Fibroblast of lung (primary cell): Measurements from ENCODE around the gene SLC4A1. TPM values are rescaled to one million over a fixed set of nuclear protein-coding genes. Genes with fewer than 3 reads are reported as not detected.

Source experiments
- DNase-seq, 2 donors: peaks; one replicate each; pipeline versions ENCODE4 v3.0.0 to v3.0.0-alpha.2; 2010; ENCODE audit warnings: low read depth in 2 of 2
- H2AFZ ChIP-seq: 2 replicates; pipeline ENCODE4 v1.5.1; 2012; ENCODE audit warnings: low read length, control low read depth, inconsistent platforms
- H3K27ac ChIP-seq: 2 replicates; pipeline ENCODE4 v1.5.1; 2011; ENCODE audit warnings: low read length, control low read depth; ENCODE audit not compliant: insufficient read depth
- H3K27me3 ChIP-seq: 2 replicates; pipeline ENCODE4 v1.5.1; 2011; ENCODE audit warnings: mild to moderate bottlenecking, low read length; ENCODE audit not compliant: control insufficient read depth, insufficient read depth
- H3K36me3 ChIP-seq: 2 replicates; pipeline ENCODE4 v1.5.1; 2011; ENCODE audit warnings: low read length; ENCODE audit not compliant: control insufficient read depth, insufficient read depth
- H3K4me1 ChIP-seq: 2 replicates; pipeline ENCODE4 v1.5.1; 2011; ENCODE audit warnings: low read length; ENCODE audit not compliant: control insufficient read depth, insufficient read depth; ENCODE audit errors: extremely low read depth
- H3K4me2 ChIP-seq: 2 replicates; pipeline ENCODE4 v1.5.1; 2011; ENCODE audit warnings: low read length, control low read depth; ENCODE audit not compliant: insufficient read depth; ENCODE audit errors: extremely low read depth
- H3K4me3 ChIP-seq, 4 experiments: fragments of 200-600 bp in 1 of 4; sonication (generic) in 1 of 4; replicated peaks in 1 of 4; 2 replicates each; pipeline ENCODE4 v1.5.1; 2011 to 2016; ENCODE audit warnings: low read length in 4 of 4, low read depth in 3 of 4, mild to moderate bottlenecking in 3 of 4, control low read depth in 2 of 4, inconsistent platforms in 1 of 4, mixed read lengths in 1 of 4; ENCODE audit not compliant: insufficient read depth in 1 of 4; ENCODE audit errors: control extremely low read depth in 1 of 4
- H3K79me2 ChIP-seq: 2 replicates; pipeline ENCODE4 v1.5.1; 2012; ENCODE audit warnings: mild to moderate bottlenecking, low read length, inconsistent platforms; ENCODE audit not compliant: control insufficient read depth, insufficient read depth
- H3K9ac ChIP-seq: 2 replicates; pipeline ENCODE4 v1.5.1; 2011; ENCODE audit warnings: mild to moderate bottlenecking, low read length, control low read depth; ENCODE audit not compliant: insufficient read depth
- H3K9me3 ChIP-seq: 2 replicates; pipeline ENCODE4 v1.5.1; 2012; ENCODE audit warnings: low read depth, low read length; ENCODE audit not compliant: control insufficient read depth, insufficient read depth
- H4K20me1 ChIP-seq: 2 replicates; pipeline ENCODE4 v1.5.1; 2011; ENCODE audit warnings: low read length; ENCODE audit not compliant: control insufficient read depth, insufficient read depth; ENCODE audit errors: extremely low read depth
- CTCF ChIP-seq, 2 donors: IDR thresholded peaks in 1 of 2; conservative IDR thresholded peaks in 1 of 2; 1 replicate in 1 of 2; 2 replicates in 1 of 2; pipeline ENCODE4 v1.5.1; 2011 to 2012; ENCODE audit warnings: low read length in 2 of 2, control low read depth in 1 of 2, inconsistent platforms in 1 of 2, low read depth in 1 of 2, mild to moderate bottlenecking in 1 of 2
- EZH2 ChIP-seq: IDR thresholded peaks from 2 replicates; pipeline ENCODE4 v1.5.1; 2012; ENCODE audit warnings: low read length, control low read depth, mild to moderate bottlenecking; ENCODE audit errors: missing control alignments
- polyA plus RNA-seq, 2 donors: library from polyadenylated mRNA; depleted of rRNA in 1 of 2; stranded (reverse) in 1 of 2; unstranded in 1 of 2; fragments of >200 nt; gene quantifications; 2 replicates each; pipeline ENCODE4 v1.2.1, GENCODE V29; 2011 to 2012; ENCODE audit warnings: missing spikeins in 1 of 2
- total RNA-seq: library from RNA; depleted of rRNA; stranded (reverse); fragments of >200 nt; gene quantifications from 2 replicates; pipeline ENCODE4 v1.2.1, GENCODE V29; 2014

SLC4A1 gene
- total and polyA plus RNA-seq, 2 donors (not counting 1 experiment from before 2014, with no cell fraction given), result not detected

- H3K36me3 ChIP-seq, result peaks cover 29% of the 10 kb centered on the region
- TF ChIP-seq CTCF (conservative IDR thresholded peaks at IDR 0.05 in 1 of 2, IDR thresholded peaks at IDR 0.05 in 1 of 2; ENCODE audit: low read depth in 1 of 2, low read length in 2 of 2) (no peak), EZH2 (no peak)
These were observed 61.1 kb downstream of the SLC4A1 start for GRCh38 chr17:44206825-44207155.

GRCh38 chr17:44205962-44206824, 61.7 kb downstream of the SLC4A1 start:
- no peak overlapping the region for H3K4me3 ChIP-seq
- no peak for DNase-seq
- TF ChIP-seq CTCF (conservative IDR thresholded peaks at IDR 0.05 in 1 of 2, IDR thresholded peaks at IDR 0.05 in 1 of 2; ENCODE audit: low read depth in 1 of 2, low read length in 2 of 2) (peak; percentile 8 to 22), EZH2 (no peak)

More at GRCh38 chr17:44206825-44207155, 61.1 kb downstream of the SLC4A1 start:
- Histone ChIP-seq H3K79me2 (no peaks in the 10 kb centered on the region), H3K9me3 (no peaks in the 10 kb centered on the region), H3K4me3 (no peak overlapping the region), H3K27ac (no peak overlapping the region), H4K20me1 (no peaks in the 10 kb centered on the region), H3K27me3 (no peaks in the 10 kb centered on the region), H3K4me2 (no peak overlapping the region), H3K4me1 (peaks cover 42% of the 10 kb centered on the region), H2AFZ (no peak overlapping the region), H3K9ac (no peak overlapping the region)
- no peak for DNase-seq

GRCh38 chr17:44204441-44204882, 63.5 kb downstream of the SLC4A1 start:
- DNase-seq, result peak; percentile 65 to 70
- Histone ChIP-seq H2AFZ (no peak overlapping the region), H3K4me3 (no peak overlapping the region), H3K36me3 (peaks cover 15% of the 10 kb centered on the region), H3K4me2 (no peak overlapping the region), H3K27ac (peak overlapping the region; percentile 26), H3K9ac (no peak overlapping the region), H3K27me3 (no peaks in the 10 kb centered on the region), H4K20me1 (no peaks in the 10 kb centered on the region), H3K9me3 (no peaks in the 10 kb centered on the region), H3K4me1 (peaks cover 35% of the 10 kb centered on the region), H3K79me2 (no peaks in the 10 kb centered on the region)
- no peak for TF ChIP-seq CTCF (conservative IDR thresholded peaks at IDR 0.05 in 1 of 2, IDR thresholded peaks at IDR 0.05 in 1 of 2; ENCODE audit: low read depth in 1 of 2, low read length in 2 of 2)

More at GRCh38 chr17:44205962-44206824, 61.7 kb downstream of the SLC4A1 start:
- H3K4me2 ChIP-seq, result no peak overlapping the region
- H4K20me1 ChIP-seq, result no peaks in the 10 kb centered on the region
- no peak overlapping the region for H3K27ac ChIP-seq
- no peak overlapping the region for H3K9ac ChIP-seq
- no peaks in the 10 kb centered on the region for H3K27me3 ChIP-seq
- H2AFZ ChIP-seq, result no peak overlapping the region
- peaks cover 42% of the 10 kb centered on the region for H3K4me1 ChIP-seq
- no peaks in the 10 kb centered on the region for H3K9me3 ChIP-seq
- H3K79me2 ChIP-seq, result no peaks in the 10 kb centered on the region
- peaks cover 24% of the 10 kb centered on the region for H3K36me3 ChIP-seq
